K562 (cell line): ENCODE measurements around the gene NKX2-1. TPM values are rescaled to one million over a fixed set of nuclear protein-coding genes. Genes with fewer than 3 reads are reported as not detected.

ENCODE experiments used
- MAFG ChIP-seq: fragments of 450-650 bp; conservative IDR thresholded peaks from 2 replicates; pipeline ENCODE4 v1.6.1; 2016; ENCODE audit warnings: missing genetic modification characterization, missing compliant biosample characterization
- MGA ChIP-seq: fragments of 450-650 bp; IDR thresholded peaks from 2 replicates; pipeline ENCODE4 v1.6.1; 2016; ENCODE audit warnings: mild to moderate bottlenecking, moderate library complexity
- NBN ChIP-seq: fragments of 450-650 bp; IDR thresholded peaks from 2 replicates; pipeline ENCODE4 v1.6.1; 2016; ENCODE audit warnings: low read depth, mild to moderate bottlenecking
- SREBF1 ChIP-seq: fragments of 150-350 bp; IDR thresholded peaks from 2 replicates; pipeline ENCODE4 v1.6.1; 2014; ENCODE audit warnings: antibody characterized with exemption, low read depth, low read length, borderline replicate concordance
- TCF3 ChIP-seq: sonication (generic); formaldehyde crosslinking; IDR thresholded peaks from 2 replicates; pipeline ENCODE4 v1.4.0; 2020; ENCODE audit warnings: mild to moderate bottlenecking, missing genetic modification reagents
- ZNF197 ChIP-seq: fragments of 200-800 bp; sonication (Bioruptor generic); IDR thresholded peaks from 2 replicates; pipeline ENCODE4 v1.6.1; 2016; ENCODE audit warnings: low read depth, missing genetic modification characterization, missing compliant biosample characterization
- polyA plus RNA-seq, 8 experiments: library from polyadenylated mRNA; depleted of rRNA in 4 of 8; stranded (reverse) in 5 of 8; unstranded in 3 of 8; fragments of >200 nt; fragmentation: Nextera tagmentation in 2 of 8; fragmentation: Illumina TruSeq in 1 of 8; extraction: Ambion mirVana in 2 of 8; extraction: Trizol in 1 of 8; gene quantifications; 2 replicates each; pipeline versions ENCODE4 v1.2.1 to v1.2.3, GENCODE V29; 2011 to 2014; ENCODE audit warnings: inconsistent platforms in 1 of 8, missing spikeins in 1 of 8
- total RNA-seq, 7 experiments: library from RNA; depleted of rRNA in 6 of 7; stranded (reverse); fragments of >200 nt in 6 of 7; fragmentation: Illumina TruSeq in 2 of 7; extraction: Trizol in 2 of 7; gene quantifications; 2 replicates each; pipeline versions ENCODE4 v1.2.1 to v1.2.3, GENCODE V29; 2011 to 2021; ENCODE audit warnings: low replicate concordance in 1 of 7

NKX2-1 gene
- total and polyA plus RNA-seq, 9 of the 15 experiments (the other 6 are each of a cell fraction or from before 2014, with no cell fraction given), result 0.11 TPM; not detected in 8

- TF ChIP-seq TCF3 (CRISPR knock-in tag) (no peak), NBN (no peak), MAFG (tag) (no peak), ZNF197 (CRISPR knock-in tag) (no peak), SREBF1 (no peak), MGA (no peak)
These were observed 13.1 kb downstream of the NKX2-1 start (continued) for GRCh38 chr14:36506732-36507614.
